T-helper 2 cell treated with Interferon-gamma antibody and Interleukin-4, amounts not matched to agents 100 ng/mL and 5 ng/mL, for 36 hours (primary cell): Measurements from ENCODE around the gene CFAP20DC. TPM values are rescaled to one million over a fixed set of nuclear protein-coding genes. Genes with fewer than 3 reads are reported as not detected.
"Not testable (repeated sequence)": the region's sequence is repeated elsewhere in the genome, so short reads cannot be mapped to it uniquely, and the experiment has no call there.

Experiments used
- intact Hi-C: fragments of 100-400 bp; cut with micrococcal nuclease; formaldehyde crosslinking; loops from one replicate; pipeline ENCODE4 v1.15.1; 2023
- total RNA-seq: library from RNA; stranded (reverse); gene quantifications from 2 replicates; pipeline ENCODE4 v1.2.3, GENCODE V29; 2022

The CFAP20DC gene
- total RNA-seq, 1 donor from 2014 or later = 1.3 TPM

- intact Hi-C loops = no loop called here
These were observed 175.0 kb downstream of the CFAP20DC start for GRCh38 chr3:58874795-58875194.

- intact Hi-C loops = no loop called here
These were observed 175.5 kb downstream of the CFAP20DC start for GRCh38 chr3:58874248-58874741.

DNA sequence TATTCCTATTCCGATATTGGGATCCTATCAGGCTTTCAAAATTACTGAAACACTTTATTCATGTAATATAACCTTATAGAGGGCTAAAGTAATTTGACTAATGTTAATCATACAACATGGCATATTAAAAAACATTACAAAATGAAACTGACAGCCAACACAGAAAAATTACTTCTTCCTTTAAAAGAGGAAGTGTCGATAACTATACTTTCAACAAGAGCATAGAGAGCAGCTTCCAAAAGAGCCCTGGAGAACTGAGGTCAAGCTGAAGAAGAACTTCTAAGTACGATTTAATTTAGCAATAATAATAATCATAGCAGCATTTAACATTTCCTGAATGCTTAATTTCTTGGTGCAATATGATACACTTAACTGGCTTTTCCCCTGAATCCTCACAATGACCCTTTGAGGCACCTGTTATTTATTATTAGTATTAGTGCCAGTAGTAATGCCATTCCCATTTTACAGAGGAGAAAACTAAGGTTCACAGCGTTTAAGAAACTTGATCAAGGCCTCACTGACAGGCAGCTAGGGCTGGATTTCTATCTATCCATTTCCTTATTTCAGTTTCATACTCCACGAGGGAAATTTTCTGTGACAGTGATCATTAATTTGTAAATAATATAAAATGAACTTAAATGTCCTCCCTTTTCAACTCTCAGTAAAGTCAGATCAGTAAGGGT is 181.6 kb downstream of the CFAP20DC start:
- intact Hi-C loops = no loop called here

- intact Hi-C loops = no loop called here
These were observed 182.2 kb downstream of the CFAP20DC start for GRCh38 chr3:58867621-58868020.

- intact Hi-C loops = no loop called here
These were observed 183.7 kb downstream of the CFAP20DC start for GRCh38 chr3:58866079-58866478.

GRCh38 chr3:58864480-58864879 is 185.3 kb downstream of the CFAP20DC start:
- intact Hi-C loops = no loop called here

- intact Hi-C loops = no loop called here
These were observed 186.6 kb downstream of the CFAP20DC start for GRCh38 chr3:58863206-58863605.

DNA sequence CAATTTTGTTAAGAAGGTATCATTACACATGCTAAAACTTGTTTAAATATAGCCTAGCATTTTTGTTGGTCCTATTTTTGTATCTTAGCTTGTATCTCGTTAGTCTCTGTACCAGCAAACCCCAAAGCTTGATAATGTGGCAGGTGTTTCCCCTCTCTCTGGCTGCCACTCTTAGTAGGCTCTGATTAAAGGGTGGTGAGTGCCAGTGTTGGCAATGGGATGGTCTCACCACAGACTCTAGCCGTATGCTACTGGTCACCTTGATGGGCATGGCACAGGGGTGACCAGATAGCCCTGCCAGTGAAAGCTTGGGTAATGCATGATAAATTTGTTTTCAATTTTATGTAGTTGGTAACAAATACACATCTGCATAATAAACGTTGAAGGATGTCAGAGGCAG is 188.3 kb downstream of the CFAP20DC start:
- intact Hi-C loops = no loop called here

DNA sequence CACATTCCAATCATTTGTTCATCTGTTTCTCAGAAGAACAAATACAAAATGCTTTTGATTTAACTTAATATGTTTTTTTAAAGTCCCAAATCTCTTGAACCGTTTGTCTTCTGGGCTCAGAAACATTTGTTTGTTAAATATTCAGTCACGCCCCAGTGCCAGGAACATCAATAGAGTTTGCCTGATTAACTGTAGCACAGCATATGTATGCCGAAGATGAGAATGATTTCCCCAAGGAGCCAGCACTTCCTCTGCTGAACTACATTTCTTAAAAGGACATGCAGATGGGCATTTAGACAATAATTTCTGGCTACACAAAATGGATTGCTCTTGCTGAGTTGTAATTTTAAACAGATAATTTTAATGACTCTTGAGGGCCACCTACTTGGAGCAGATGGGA is 191.7 kb downstream of the CFAP20DC start:
- intact Hi-C loops = no loop called here

DNA sequence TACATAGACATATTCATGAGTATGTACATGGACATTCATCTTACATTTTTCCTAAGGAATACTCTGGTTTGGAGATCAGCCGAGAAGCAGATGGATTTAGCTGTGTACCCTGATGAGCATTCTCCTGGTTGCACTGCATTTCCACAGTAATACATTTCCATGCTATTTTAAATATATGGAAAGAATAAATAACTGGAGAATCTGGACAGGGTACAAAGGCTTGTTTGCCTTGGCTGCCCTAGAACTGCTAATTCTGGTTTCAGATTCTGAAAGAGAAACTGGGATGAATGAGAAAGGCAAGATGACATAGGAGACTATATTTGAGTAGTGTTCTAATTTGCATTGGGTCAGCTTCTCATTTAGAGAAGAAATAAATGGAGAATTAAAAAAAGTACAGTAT is 192.4 kb downstream of the CFAP20DC start:
- intact Hi-C loops = no loop called here

DNA sequence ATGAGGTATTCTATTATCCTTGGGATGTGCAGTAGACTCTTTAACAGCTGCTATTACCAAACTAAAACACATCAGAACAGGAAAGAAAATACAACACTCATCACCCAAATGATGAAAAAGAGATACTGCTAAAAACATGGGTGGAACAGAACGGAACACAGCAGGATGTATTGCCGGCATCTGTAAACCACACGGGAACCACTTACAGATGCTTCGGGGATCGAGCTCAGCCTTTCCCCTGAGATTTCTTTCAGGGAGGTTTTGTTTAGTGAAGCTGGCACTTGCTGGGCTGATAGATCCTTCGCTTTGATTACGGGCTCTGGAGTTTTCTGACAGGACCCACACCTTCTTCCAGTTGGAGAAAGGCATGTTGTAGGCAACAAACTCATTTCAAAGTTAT is 201.0 kb downstream of the CFAP20DC start:
- intact Hi-C loops = no loop called here

DNA sequence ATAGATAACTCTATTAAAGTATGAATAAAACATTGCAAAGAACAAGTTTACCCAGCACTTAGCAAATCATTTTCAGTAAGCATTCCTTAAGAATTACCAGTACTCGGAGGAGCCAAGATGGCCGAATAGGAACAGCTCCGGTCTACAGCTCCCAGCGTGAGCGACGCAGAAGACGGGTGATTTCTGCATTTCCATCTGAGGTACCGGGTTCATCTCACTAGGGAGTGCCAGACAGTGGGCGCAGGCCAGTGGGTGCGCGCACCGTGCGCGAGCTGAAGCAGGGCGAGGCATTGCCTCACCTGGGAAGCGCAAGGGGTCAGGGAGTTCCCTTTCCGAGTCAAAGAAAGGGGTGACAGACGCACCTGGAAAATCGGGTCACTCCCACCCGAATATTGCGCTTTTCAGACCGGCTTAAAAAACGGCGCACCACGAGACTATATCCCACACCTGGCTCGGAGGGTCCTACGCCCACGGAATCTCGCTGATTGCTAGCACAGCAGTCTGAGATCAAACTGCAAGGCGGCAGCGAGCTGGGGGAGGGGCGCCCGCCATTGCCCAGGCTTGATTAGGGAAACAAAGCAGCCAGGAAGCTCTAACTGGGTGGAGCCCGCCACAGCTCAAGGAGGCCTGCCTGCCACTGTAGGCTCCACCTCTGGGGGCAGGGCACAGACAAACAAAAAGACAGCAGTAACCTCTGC is 207.6 kb downstream of the CFAP20DC start:
- intact Hi-C loops = not testable (repeated sequence)

DNA sequence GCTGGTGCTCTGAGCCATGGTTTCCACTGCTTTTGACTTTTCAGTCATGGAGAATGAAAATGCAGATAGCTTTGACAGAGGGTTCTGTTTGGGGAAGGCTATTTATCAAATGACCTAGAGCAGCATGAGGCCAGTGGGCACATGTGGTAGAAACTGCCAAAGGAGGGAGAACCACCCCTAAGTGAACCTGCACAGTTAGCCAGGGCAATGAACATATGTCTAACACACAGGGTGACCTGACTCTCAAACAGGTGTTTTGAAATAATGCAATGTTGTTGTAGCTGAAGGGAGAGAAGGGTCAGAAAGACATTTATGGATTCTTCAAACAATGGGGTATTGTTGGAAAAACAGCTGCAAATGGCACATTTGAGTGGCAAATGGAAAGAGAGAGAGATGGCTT is 208.9 kb downstream of the CFAP20DC start:
- intact Hi-C loops = no loop called here

GRCh38 chr3:58839964-58840363 is 209.9 kb downstream of the CFAP20DC start:
- intact Hi-C loops = no loop called here

- intact Hi-C loops = no loop called here
These were observed 210.6 kb downstream of the CFAP20DC start for GRCh38 chr3:58839187-58839586.

GRCh38 chr3:58837856-58838255 is 212.0 kb downstream of the CFAP20DC start:
- intact Hi-C loops = no loop called here

GRCh38 chr3:58837141-58837843 is 212.5 kb downstream of the CFAP20DC start:
- intact Hi-C loops = no loop called here

DNA sequence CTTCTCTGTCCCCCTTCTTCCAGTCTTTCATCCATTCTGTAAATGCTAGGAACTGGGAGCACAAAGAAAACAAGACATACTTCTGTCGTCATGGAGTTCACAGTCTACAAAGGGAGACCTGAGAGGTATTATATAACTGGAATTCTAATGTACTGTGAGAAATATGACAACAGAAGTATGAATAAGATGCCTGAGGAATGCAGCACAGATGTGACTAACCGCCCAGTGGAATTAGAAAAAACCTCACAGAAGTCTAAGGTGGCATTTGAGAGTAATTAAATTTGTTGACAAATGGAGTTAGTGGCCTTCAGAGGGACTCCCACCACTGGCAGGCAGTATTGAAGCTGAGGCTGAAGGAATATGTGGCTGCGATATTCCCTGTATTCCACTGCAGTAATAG is 214.7 kb downstream of the CFAP20DC start:
- intact Hi-C loops = no loop called here

- intact Hi-C loops = no loop called here
These were observed 216.3 kb downstream of the CFAP20DC start for GRCh38 chr3:58833491-58833890.

DNA sequence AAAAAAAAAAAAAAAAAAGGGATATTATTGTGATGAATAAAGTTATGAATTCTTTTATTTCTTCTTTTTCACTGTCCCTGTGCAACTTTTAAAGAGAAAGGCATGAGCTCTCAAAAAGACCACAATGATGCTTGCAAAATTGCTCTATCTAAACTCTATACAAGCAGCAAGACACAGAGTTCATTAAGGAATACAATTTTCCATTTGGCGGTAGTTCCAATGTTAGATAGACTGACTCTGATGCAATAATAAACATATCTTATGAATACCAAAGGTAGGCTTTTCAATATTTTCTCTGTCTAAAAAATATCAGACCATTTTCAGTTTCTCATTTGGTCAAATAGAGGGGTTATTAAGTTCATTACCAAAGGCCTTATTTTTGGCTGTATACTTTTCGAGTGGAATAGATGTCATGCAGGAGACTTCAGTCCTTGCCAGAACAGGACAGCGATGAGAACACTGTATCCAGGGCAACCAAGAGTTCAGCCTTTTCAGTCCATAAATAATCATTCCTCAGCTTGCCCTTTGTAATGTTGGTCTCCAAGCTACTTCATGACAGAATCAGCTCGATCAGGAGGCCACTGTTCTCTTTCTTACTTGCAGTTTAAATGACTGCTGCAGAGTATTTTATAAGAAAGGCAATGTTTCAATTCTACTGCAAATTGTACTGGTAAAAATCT is 220.4 kb downstream of the CFAP20DC start:
- intact Hi-C loops = no loop called here

DNA sequence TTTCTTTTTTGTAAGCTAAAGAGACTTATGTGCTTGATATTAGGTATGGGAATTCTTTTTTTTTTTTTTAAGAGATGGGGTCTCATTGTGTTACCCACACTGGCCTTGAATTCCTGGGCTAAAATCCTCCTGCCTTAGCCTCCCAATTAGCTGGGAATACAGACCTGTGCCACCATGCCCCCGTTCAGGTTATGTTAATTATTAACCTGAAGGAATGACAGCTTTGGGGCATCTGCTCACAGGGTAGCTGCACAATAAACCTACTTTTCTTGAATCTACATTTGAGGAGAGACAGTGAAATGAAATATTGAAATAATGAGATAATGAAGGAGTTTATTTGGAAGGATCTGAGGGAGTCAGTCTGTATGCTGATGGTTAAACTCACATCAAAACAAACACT is 225.0 kb downstream of the CFAP20DC start:
- intact Hi-C loops = loop anchor here (2.0 kb wide), 1 partner anchor 228 kb away; no protein-coding TSS in a partner anchor

DNA sequence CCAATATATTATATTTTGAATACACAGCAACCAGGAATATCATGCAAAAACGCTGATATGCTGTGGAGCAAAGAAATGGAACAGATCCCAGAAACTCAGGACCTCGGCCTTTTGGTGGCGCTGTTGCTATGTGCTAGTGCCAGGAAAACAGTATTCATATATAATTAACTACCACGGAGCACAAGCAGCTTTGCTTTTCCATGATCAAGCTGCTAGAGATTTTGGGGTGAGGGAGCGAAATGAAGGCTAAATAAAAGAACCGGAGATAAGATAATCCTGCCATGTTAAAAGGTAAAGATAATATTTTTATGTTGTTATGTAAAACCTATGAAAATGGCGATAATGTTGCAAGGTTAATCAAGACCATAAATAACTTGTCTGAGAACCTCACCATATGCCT is 225.5 kb downstream of the CFAP20DC start:
- intact Hi-C loops = loop anchor here (2.0 kb wide), 1 partner anchor 229 kb away; no protein-coding TSS in a partner anchor
